HG03442 (cell line): Measurements from ENCODE around the gene CTSE.

Experiments
- ATAC-seq: cut with Tn5 transposase; IDR thresholded peaks from one replicate; pipeline ENCODE4 v1.9.1; 2021; ENCODE audit warnings: mild to moderate bottlenecking, moderate library complexity; ENCODE audit not compliant: unreplicated experiment

Gene CTSE

GRCh38 chr1:206050655-206051235 is 27.1 kb upstream of the CTSE start:
- ATAC-seq, result peak; percentile 87

- no peak for ATAC-seq
Observed at GRCh38 chr1:206049919-206050600, 26.4 kb upstream of the CTSE start.

DNA sequence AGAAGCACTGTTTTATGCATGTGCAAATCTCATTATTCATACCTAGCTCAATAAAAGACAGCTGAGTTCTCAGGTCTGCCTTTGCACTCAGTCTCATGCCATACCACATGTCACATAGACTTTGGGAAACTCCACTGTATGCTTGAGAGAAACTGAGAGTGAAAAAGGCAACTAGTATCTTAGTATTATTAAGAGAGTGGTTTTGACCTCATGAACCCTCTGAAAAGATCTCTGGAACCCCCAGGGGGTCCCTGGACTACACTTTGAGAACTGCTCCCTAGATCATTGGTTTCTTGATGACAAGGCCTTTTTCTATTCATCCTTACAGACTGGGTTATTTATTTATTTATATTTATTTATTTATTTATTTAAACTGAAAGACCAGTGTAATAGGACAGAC is 25.6 kb upstream of the CTSE start:
- ATAC-seq, result peak; percentile 42

DNA sequence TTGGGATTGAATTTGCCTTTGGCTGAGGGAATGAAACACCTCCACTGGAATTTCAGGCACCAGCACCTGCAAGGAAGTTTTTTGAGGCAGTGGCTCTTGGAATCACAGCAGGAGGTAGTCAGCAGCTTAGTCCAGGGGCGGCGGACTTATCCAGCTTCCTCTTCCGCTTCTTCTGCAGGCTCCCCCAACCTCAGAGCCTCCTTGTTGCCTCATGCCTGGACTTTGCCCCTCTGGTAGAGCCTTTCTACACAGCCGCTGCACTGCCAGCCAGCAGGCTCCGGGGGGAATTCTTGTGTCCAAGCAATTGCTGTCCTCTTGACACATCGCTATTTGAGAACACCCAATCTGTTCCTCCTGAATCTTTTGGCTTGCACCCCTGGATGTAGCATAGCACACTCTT is 24.9 kb upstream of the CTSE start:
- ATAC-seq, result no peak

GRCh38 chr1:206047271-206047670 is 23.6 kb upstream of the CTSE start:
- ATAC-seq, result no peak

- ATAC-seq, result peak; percentile 59
Observed at GRCh38 chr1:206041640-206042039, 17.9 kb upstream of the CTSE start.

DNA sequence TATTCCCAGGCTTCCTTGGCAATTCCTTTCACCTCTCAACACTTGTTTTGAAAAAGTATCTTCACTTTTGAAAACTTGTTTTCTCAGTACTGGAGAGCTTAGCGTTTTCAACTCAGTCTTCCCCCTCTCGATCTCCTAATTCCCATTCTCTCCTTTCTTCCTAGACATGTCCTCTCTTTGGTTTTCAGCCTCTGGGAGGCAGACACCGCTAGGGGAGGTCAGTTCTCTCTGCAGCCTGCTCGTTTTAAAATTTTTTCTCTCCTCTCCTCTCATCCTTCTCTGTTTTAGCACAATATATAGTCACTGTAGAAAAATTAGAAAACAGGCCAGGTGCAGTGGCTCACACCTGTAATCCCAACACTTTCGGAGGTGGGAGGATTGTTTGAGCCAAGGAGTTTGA is 16.6 kb upstream of the CTSE start:
- ATAC-seq, result no peak

DNA sequence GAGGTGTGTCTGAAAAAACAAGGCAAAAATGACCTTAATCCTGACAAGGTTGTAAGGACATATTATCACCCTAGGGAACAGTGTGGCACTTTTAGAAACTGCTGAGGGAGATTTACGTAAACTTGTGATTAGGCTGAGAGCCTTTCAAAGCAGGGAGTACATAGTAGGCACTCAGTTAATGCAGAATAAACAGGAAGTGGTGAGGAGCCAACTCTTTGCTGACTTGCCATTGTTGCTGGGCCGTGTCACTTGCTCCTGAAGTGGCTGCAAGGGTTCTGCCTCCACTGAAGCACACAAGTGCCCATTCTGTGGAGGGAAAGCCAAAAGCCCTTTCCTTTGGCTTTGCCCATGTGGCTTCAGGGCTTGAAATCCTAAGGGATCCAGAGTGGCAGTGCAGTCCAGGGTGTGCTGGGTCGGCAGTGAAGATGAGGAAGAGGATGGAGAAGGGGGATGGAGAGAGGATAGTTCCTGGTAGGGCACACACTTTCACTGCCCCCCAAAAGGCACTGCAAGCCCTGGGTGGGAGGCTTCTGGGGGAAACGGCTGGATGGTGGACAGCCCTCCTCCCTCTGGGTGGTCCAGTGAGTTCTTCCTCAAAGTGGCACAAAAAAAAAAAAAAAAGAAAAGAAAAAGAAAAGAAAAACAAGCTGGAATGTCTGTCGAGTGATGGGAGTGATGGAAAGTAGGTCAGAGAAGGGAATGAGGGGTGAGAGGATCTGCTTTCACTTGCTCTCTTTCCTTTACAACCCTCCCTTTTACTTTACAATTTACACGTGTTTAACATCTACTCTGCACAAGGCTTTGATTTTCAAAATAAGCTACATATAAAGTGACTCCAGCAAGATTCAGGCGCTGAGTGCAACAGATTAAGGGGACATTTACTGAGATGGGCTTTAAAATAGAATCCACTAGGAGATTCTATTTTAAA is 15.6 kb upstream of the CTSE start:
- ATAC-seq, result no peak

DNA sequence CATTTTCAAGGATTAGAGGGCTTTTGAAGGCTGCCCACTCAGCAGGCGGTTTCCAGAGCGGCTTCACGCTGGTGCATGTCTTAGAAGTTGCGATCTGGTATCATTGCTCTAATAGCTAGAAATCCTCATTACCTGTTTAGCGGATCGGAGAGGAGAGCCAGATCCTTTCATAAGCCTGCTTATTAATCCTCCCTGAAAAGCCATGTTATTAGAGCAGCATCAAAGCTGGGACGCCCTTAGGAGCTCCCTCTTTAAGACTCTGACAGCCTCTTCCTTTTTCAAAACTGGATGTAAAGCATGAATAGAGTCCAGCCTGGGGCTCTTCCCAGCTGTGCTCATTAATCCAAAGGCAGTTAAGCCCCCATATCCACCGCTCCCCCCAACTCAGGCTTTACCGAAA is 13.9 kb upstream of the CTSE start:
- no peak for ATAC-seq

GRCh38 chr1:206036663-206037455 is 13.2 kb upstream of the CTSE start:
- ATAC-seq, result no peak

DNA sequence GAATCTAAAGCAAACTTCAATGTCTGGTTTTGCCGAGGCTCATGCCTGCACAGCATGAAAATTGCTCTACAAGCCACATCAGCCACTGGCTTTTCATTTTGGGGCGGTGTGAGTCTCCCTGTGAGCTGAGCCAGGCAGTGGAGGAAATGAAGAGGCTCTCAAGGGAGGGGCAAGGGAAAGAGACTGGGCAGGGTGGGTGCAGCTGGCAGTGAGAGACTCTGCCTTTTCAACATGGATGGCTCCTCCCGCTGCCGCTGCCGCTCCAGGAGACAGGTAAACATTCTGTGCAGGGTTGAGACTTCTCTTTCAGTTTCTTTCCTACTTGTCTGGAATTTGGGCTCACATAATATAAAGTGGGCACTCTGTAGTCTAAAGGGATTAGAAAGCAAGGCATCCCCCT is 11.3 kb upstream of the CTSE start:
- ATAC-seq, result no peak

- ATAC-seq, result no peak
Observed at GRCh38 chr1:206032380-206033140, 8.9 kb upstream of the CTSE start.

GRCh38 chr1:206030714-206031113 is 7.0 kb upstream of the CTSE start:
- peak; percentile 60 for ATAC-seq

- ATAC-seq, result no peak
Observed at GRCh38 chr1:206030191-206030590, 6.5 kb upstream of the CTSE start.

DNA sequence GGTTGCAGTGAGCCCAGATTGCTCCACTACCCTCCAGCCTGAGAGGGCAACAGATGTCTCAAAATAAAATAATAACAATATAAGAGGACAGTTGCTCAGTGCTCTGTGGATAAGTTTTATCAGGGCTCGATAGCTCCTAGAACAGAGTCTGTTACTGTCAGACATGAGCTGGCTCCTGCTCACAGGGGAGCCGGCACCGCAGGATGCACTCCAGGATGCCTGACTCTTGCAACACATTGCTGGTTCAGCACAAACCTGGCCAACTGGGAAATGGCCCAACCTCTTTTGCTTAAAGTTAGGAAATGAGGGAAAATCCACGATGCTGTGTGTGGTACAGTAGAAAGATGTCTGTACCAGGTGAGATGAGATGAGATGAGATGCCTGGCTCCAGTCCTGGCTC is 5.8 kb upstream of the CTSE start:
- ATAC-seq, result no peak

GRCh38 chr1:206025283-206025820 is 1.7 kb upstream of the CTSE start:
- no peak for ATAC-seq

DNA sequence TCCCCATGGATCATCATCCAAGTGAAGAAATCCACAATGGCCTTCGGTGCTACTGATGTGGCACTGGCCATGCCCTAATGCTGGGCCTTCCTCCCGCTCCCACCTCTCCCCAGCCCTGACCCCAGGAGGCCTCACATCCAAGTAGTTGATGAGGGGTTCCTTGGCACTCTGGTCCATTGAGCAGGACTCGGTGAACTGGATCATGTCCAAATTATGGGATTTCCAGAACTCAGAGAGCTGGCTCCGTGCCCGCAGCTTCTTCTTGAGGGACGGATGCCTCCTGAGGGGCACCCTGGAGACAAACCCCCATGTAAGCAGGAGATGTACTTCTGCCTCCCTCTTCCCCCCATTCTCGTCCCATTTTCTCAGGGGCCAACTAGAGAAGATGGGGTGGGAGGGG is 929 bp downstream of the CTSE start:
- ATAC-seq, result no peak

- ATAC-seq, result no peak
Observed at GRCh38 chr1:206021626-206022365, 1.9 kb downstream of the CTSE start.

- no peak for ATAC-seq
Observed at GRCh38 chr1:206021008-206021625, 2.6 kb downstream of the CTSE start.
